GM10266 (cell line): ENCODE measurements around the gene TTC28.

Source experiments
- DNase-seq: peaks from one replicate; pipeline ENCODE4 v3.0.0; 2012; ENCODE audit errors: extremely low spot score
- TF ChIP-seq, protein P1 (sequence below): IDR thresholded peaks from 2 replicates; pipeline ENCODE4 v1.5.1; 2012; ENCODE audit warnings: mild to moderate bottlenecking, low read depth; ENCODE audit not compliant: control insufficient read depth, insufficient read depth; ENCODE audit errors: missing control alignments

Gene TTC28

DNA sequence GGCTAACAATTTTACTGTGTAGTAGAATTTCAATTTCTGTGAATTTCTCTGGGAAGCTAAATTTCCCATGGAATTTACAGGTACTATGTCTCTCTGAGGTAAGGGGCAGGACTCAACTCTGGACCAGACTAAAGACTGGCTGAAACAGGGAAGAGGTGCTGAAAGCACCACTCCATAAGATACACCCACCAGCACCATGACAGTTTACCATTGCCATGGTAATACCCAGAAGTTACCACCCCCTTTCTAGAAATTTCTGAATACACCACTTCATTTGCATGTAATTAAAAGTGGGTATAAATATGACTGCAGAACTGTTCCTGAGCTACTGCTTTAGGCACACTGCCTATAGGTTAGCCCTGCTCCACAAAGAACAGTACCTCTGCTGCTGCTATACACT, 274.1 kb downstream of the TTC28 start:
- TF ChIP-seq, protein P1, sequence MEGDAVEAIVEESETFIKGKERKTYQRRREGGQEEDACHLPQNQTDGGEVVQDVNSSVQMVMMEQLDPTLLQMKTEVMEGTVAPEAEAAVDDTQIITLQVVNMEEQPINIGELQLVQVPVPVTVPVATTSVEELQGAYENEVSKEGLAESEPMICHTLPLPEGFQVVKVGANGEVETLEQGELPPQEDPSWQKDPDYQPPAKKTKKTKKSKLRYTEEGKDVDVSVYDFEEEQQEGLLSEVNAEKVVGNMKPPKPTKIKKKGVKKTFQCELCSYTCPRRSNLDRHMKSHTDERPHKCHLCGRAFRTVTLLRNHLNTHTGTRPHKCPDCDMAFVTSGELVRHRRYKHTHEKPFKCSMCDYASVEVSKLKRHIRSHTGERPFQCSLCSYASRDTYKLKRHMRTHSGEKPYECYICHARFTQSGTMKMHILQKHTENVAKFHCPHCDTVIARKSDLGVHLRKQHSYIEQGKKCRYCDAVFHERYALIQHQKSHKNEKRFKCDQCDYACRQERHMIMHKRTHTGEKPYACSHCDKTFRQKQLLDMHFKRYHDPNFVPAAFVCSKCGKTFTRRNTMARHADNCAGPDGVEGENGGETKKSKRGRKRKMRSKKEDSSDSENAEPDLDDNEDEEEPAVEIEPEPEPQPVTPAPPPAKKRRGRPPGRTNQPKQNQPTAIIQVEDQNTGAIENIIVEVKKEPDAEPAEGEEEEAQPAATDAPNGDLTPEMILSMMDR: no peak
- no peak for DNase-seq

DNA sequence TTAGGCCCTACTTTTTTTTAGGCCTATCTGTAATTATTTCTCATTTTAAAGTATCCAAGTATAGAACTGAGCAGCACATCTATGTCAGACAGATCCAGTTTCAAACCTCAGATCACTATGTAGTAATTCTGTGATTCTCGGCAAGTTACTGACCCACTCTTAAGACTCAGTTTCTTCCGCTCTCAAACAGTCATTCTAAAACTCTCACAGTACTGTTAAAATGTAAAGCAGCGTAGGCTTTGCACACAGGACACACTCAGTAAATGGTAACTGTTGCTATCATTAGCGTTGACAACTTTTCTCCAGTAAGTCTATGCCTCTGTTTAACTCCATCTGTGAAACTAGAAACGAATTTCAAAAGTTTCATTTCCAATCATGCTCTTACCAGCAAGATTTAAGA, 277.1 kb downstream of the TTC28 start:
- no peak for DNase-seq
- TF ChIP-seq, protein P1: no peak

DNA sequence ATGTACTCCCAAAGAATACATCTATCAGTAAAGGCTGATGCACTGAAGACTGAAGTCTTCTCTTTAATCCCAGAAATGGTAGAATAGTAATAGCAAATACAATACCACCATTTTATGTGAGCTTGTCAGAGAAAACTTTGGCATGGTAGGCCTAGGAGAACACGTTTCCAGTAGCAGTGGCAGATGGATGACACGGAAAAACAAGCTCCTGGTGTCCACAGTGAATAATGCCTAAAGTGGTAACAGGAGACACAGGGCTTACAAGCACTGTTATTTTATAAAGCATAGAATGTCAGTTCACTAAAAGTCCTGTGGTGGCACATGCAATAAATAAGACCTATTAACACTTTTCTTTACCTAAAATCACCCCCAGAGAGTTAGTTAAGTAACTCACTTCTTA, 277.6 kb downstream of the TTC28 start:
- no peak for DNase-seq

DNA sequence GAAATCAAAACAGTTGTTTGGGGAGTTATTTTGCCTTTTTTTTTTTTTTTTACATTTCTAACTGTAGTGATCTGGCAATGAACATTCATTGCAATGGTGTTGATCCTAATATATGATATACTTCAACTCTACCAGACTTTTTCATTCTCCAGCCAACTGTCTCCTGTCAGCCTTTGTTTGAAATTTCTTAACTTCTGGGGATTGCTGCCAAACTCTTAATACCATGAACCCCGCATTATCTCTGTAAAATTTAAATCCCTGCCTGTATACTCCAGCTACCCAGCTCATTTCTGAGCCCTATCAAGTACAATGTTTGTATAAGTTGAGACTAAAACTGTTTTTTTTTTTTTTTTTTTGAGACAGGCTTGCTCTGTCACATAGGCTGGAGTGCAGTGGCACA, 280.7 kb downstream of the TTC28 start:
- TF ChIP-seq, protein P1: no peak

More for the DNA sequence above, 277.6 kb downstream of the TTC28 start:
- TF ChIP-seq, protein P1: no peak

DNA sequence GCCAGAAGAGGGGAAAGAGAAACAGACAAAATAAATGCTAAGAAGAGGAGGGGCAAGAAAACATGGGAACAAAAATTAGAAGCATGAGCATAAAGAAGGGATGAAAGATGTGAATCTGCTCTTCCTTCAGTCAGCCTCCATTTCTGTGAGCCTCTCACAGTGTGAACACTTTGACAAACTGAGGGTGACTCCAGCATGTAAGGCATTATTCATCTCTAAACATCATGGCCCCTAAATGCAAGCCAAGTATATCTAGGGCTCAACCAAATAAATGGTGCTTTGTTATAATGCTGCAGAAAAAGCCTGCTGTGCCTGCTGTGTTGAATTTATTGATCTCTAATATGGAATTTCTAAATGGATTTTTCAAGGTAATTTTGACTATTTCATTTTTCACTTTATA, 281.3 kb downstream of the TTC28 start:
- TF ChIP-seq, protein P1: no peak
- no peak for DNase-seq

More for the DNA sequence above, 280.7 kb downstream of the TTC28 start:
- no peak for DNase-seq

DNA sequence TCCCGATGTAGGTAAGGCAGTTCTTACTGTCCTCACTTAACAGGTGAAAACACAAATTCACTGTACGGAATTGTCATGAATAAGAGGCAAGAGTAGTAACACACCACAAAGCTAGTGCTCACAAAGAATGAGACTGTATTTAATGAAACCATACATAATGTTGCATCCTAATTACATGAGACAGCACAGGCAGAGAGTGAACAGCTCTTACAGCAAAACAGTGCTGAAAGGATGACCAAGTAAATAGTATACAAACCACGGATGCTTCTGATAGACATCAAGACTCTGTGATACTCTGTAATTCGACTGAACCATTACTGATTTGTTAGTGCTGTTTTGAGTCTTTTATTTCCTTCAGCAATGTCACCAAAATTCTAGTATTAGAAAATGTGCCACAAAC, 282.3 kb downstream of the TTC28 start:
- DNase-seq: no peak

DNA sequence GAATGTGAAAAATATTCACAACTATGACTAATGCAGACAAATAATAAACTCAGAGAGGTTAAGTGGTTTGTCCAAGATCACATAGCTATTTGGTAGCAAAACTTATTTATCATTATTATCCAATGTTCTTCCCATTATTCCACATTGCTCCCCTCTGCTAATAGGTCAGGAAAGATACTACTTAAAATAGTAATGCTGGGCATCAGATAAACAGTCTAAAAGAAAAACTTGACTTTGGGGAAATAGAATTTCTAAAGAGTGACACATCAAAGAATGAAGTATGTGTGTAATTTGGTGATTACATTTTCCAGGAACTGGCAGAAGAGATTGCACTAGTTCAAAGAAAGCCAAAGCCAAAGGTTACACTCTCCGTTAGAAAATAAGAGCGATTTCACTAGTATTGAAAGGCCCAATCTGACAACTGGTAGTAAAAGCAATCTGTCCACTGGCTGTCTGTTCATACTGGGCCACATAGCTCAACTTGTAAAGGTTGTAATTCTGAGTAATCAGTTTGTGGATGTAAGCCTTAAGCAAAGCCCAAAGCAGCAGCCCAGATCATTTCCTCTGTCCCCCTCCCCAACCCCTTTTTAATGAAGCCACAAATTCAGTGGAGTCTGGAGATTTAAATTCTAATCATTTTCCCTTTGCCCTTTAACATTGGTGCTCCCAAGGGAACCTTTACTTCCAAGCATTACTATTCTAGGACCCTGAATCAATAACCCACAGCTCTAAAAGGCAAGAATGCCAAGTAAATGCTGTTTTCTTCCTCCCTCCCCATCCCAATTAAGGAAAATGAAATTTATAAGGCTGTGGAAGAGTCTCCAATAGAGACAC, 283.5 kb downstream of the TTC28 start:
- no peak for DNase-seq
- TF ChIP-seq, protein P1: no peak

More for the DNA sequence above, 282.3 kb downstream of the TTC28 start:
- TF ChIP-seq, protein P1: no peak
